Loucy (cell line): Measurements from ENCODE around the gene DGKI.

Experiments used
- EZH2phosphoT487 ChIP-seq: fragments of 200-600 bp; IDR thresholded peaks from 2 replicates; pipeline ENCODE4 v1.6.1; 2018; ENCODE audit warnings: antibody characterized with exemption, mild to moderate bottlenecking, moderate library complexity, borderline replicate concordance
- TF ChIP-seq, protein P1 (sequence below): fragments of 200-600 bp; sonication (generic); conservative IDR thresholded peaks from 2 replicates; pipeline ENCODE4 v1.5.1; 2014; ENCODE audit warnings: mild to moderate bottlenecking, antibody characterized with exemption, low read length

DNA sequence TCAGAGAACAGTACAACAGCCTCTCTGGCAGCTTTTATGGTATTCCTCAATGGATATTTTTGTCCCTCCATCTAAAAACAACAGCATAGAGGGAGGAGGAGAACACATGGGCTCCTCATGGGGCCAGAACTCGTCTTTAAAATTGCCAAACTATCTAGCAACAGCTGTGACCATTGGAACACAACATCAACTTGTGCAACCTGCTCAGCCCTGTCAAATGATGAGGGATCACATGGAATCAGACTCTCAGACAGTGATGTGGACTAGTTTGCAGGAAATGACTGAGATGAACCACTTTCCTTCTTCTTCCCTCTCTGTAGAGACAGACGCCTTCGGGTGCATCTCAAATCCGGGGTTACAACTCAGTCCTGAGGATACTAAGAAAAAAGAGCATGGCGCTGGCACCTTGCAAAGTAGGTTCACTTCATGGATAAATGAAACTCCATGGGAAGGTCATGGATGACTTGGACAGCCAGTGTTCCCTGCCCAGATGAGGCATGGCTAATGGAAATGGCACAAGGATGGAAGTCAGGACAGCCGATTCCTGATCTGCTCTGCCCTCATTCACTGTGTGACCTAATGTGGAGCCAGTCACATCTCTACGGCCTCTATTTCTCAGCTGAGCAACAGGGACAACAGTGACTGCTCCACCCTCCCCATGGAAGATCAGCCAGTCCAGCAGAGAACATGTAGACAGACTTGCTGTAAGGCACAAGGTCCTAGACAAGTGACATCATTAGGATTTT is 24.6 kb upstream of the DGKI start:
- TF ChIP-seq, protein P1, sequence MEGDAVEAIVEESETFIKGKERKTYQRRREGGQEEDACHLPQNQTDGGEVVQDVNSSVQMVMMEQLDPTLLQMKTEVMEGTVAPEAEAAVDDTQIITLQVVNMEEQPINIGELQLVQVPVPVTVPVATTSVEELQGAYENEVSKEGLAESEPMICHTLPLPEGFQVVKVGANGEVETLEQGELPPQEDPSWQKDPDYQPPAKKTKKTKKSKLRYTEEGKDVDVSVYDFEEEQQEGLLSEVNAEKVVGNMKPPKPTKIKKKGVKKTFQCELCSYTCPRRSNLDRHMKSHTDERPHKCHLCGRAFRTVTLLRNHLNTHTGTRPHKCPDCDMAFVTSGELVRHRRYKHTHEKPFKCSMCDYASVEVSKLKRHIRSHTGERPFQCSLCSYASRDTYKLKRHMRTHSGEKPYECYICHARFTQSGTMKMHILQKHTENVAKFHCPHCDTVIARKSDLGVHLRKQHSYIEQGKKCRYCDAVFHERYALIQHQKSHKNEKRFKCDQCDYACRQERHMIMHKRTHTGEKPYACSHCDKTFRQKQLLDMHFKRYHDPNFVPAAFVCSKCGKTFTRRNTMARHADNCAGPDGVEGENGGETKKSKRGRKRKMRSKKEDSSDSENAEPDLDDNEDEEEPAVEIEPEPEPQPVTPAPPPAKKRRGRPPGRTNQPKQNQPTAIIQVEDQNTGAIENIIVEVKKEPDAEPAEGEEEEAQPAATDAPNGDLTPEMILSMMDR = no peak
- TF ChIP-seq EZH2phosphoT487 = no peak
